OCI-M1 (cell line): ENCODE data around the gene CCL21.

ENCODE experiments used
- DNase-seq: peaks from one replicate; lab custom pipeline; 2025; lab: John Stamatoyannopoulos, UW

CCL21 gene

GRCh38 chr9:34669809-34670562 is 40.0 kb downstream of the CCL21 start:
- DNase-seq, result no peak

GRCh38 chr9:34665381-34666250 is 44.3 kb downstream of the CCL21 start:
- DNase-seq, result peak; percentile 95

- DNase-seq, result no peak
Observed at GRCh38 chr9:34665067-34665380, 44.9 kb downstream of the CCL21 start.

GRCh38 chr9:34664281-34665066 is 45.5 kb downstream of the CCL21 start:
- peak; percentile 90 for DNase-seq

GRCh38 chr9:34663303-34663605 is 46.7 kb downstream of the CCL21 start:
- no peak for DNase-seq

- DNase-seq, result no peak
Observed at GRCh38 chr9:34662526-34663302, 47.2 kb downstream of the CCL21 start, which contains the start of gene CCL27. TSS of gene CCL27 (minus strand) at chr9:34662657. CDS start at chr9:34662633, 24 bp downstream.

- DNase-seq, result no peak
Observed at GRCh38 chr9:34659592-34660253, 50.2 kb downstream of the CCL21 start.
